Adrenal gland (tissue), 12 donors: ENCODE results near the gene RASSF7. TPM values are rescaled to one million over a fixed set of nuclear protein-coding genes. Genes with fewer than 3 reads are reported as not detected.

Experiments used
- DNase-seq, 7 donors: peaks; one replicate each; pipeline ENCODE4 v3.0.0-alpha.2; 2019 to 2020
- H3K27ac ChIP-seq, 5 donors: fragments of 200-600 bp; sonication (generic) in 4 of 5; 1 replicate in 3 of 5; 2 replicates in 2 of 5; pipeline versions ENCODE4 v1.5.1 to v1.8.0; 2016 to 2020; ENCODE audit warnings: mild to moderate bottlenecking in 1 of 5
- H3K27me3 ChIP-seq: fragments of 200-600 bp; 2 replicates; pipeline ENCODE4 v1.8.0; 2021
- H3K36me3 ChIP-seq, 2 donors: fragments of 200-600 bp; replicated peaks in 1 of 2; 1 replicate in 1 of 2; 2 replicates in 1 of 2; pipeline versions ENCODE4 v1.5.1 to v1.8.0; 2018 to 2022
- H3K4me1 ChIP-seq, 2 donors: fragments of 200-600 bp; replicated peaks in 1 of 2; 1 replicate in 1 of 2; 2 replicates in 1 of 2; pipeline versions ENCODE4 v1.5.1 to v1.8.0; 2018 to 2021
- H3K4me3 ChIP-seq, 4 donors: fragments of 200-600 bp; sonication (generic) in 3 of 4; one replicate each; pipeline ENCODE4 v1.5.1; 2016 to 2018
- H3K9me3 ChIP-seq, 3 donors: fragments of 200-600 bp; sonication (generic) in 1 of 3; replicated peaks in 1 of 3; 1 replicate in 2 of 3; 2 replicates in 1 of 3; pipeline versions ENCODE4 v1.5.1 to v1.8.0; 2016 to 2021
- POLR2A ChIP-seq, 2 donors: fragments of 450-650 bp; IDR thresholded peaks; one replicate each; pipeline ENCODE4 v1.6.1; 2017; ENCODE audit warnings: antibody characterized with exemption in 2 of 2, mild to moderate bottlenecking in 2 of 2, moderate library complexity in 1 of 2
- WGBS, 4 donors: extraction: QIAGEN DNeasy Blood & Tissue Kit in 2 of 4; methylation state at CpG; one replicate each; pipeline versions ENCODE4 v1.1.5 to v1.1.7; 2013 to 2017; 5-methylcytosine and 5-hydroxymethylcytosine counted together
- intact Hi-C, 2 donors: fragments of 100-400 bp; cut with DNase I; formaldehyde crosslinking; loops; one replicate each; pipeline versions ENCODE4 v1.14.1 to v1.15.0; 2022 to 2023
- polyA plus RNA-seq, 3 donors: library from polyadenylated mRNA; stranded (reverse); fragments of 200-250 nt in 2 of 3; fragments of 350-450 nt in 1 of 3; fragmentation: Illumina TruSeq in 1 of 3; extraction: RNeasy Lipid Tissue Mini Kit (QIAGEN cat#74804) in 1 of 3; gene quantifications; one replicate each; pipeline ENCODE4 v1.2.3, GENCODE V29; 2013 to 2014
- total RNA-seq, 9 donors: library from RNA; depleted of rRNA in 4 of 9; stranded (reverse); fragments of >200 nt in 4 of 9; fragments of 120-200 nt in 1 of 9; fragmentation: NEBNext Ultra II Directional in 1 of 9; extraction: Animal tissue kit (Norgen Biotek cat#: 25700) in 1 of 9; gene quantifications; one replicate each; pipeline versions ENCODE4 v1.1.0 to v1.2.4, GENCODE V29; 2013 to 2023
- TF ChIP-seq, protein P1 (sequence below), 6 experiments: fragments of 450-650 bp in 4 of 6; fragments of 200-600 bp in 2 of 6; sonication (generic) in 1 of 6; IDR thresholded peaks; 1 replicate in 5 of 6; 2 replicates in 1 of 6; pipeline versions ENCODE4 v1.5.1 to v1.8.0; 2016 to 2021; ENCODE audit warnings: antibody characterized with exemption in 6 of 6, mild to moderate bottlenecking in 2 of 6, moderate library complexity in 1 of 6
- donor health status: healthy with polysubstance abuse.
- donor health status: Bipolar disorder and iron deficiency.
- donor health status: DM: yes; HTN: yes; CAD: no.
- donor health status: DM: no; HTN: no; CAD: no.
- donor health status: DM: no; HTN: no; CAD: no.
- donor health status: DM: yes; HTN: yes; CAD: no.

The RASSF7 gene
- total and polyA plus RNA-seq, 12 donors: 0.33 to 19.9 (median 7.8) TPM

DNA sequence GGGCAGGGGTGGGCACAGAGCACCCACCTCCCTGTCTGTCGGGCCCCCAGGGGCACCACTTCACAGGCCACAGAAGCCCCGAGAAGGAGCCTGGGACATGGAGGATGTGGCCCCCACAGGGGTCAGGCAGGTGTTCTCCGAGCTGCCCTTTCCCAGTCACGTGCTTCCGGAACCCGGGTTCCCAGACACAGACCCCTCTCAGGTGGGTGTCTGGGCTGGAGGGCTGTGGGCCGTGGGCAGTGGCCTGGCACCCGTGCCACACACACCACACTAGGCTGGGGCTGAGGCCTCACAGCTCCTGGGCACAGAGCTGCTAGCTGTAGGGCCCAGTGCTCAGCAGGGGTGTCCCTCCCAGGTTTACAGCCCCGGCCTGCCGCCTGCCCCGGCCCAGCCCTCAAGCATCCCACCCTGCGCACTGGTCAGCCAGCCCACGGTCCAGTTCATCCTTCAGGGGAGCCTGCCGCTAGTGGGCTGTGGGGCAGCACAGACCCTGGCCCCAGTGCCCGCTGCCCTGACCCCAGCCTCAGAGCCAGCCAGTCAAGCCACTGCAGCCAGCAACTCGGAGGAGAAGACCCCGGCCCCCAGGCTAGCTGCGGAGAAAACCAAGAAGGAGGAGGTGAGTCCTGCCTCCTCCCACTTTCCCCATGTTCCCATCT is 49.5 kb downstream of the RASSF7 start:
- 92 to 95% (median 93%) methylated on average over 8 to 18 of the region's 18 CpGs for WGBS, 4 donors
- no peak overlapping the region for H3K27ac ChIP-seq
- no peak overlapping the region for H3K4me3 ChIP-seq
- H3K9me3 ChIP-seq: no peaks in the 10 kb centered on the region
- intact Hi-C loops: loop anchor here in 1 of 2 donors (5.0 kb wide), 1 partner anchor 53 kb away; no protein-coding TSS in a partner anchor
- peaks cover 0 to 84% of the 10 kb centered on the region in 2 donors for H3K36me3 ChIP-seq
- H3K4me1 ChIP-seq: peaks cover 0 to 23% of the 10 kb centered on the region in 2 donors
- DNase-seq: no peak
- no peaks in the 10 kb centered on the region for H3K27me3 ChIP-seq
- TF ChIP-seq POLR2A (IDR thresholded peaks at IDR 0.05): no peak
- TF ChIP-seq, protein P1, sequence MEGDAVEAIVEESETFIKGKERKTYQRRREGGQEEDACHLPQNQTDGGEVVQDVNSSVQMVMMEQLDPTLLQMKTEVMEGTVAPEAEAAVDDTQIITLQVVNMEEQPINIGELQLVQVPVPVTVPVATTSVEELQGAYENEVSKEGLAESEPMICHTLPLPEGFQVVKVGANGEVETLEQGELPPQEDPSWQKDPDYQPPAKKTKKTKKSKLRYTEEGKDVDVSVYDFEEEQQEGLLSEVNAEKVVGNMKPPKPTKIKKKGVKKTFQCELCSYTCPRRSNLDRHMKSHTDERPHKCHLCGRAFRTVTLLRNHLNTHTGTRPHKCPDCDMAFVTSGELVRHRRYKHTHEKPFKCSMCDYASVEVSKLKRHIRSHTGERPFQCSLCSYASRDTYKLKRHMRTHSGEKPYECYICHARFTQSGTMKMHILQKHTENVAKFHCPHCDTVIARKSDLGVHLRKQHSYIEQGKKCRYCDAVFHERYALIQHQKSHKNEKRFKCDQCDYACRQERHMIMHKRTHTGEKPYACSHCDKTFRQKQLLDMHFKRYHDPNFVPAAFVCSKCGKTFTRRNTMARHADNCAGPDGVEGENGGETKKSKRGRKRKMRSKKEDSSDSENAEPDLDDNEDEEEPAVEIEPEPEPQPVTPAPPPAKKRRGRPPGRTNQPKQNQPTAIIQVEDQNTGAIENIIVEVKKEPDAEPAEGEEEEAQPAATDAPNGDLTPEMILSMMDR (IDR thresholded peaks at IDR 0.05): no peak

DNA sequence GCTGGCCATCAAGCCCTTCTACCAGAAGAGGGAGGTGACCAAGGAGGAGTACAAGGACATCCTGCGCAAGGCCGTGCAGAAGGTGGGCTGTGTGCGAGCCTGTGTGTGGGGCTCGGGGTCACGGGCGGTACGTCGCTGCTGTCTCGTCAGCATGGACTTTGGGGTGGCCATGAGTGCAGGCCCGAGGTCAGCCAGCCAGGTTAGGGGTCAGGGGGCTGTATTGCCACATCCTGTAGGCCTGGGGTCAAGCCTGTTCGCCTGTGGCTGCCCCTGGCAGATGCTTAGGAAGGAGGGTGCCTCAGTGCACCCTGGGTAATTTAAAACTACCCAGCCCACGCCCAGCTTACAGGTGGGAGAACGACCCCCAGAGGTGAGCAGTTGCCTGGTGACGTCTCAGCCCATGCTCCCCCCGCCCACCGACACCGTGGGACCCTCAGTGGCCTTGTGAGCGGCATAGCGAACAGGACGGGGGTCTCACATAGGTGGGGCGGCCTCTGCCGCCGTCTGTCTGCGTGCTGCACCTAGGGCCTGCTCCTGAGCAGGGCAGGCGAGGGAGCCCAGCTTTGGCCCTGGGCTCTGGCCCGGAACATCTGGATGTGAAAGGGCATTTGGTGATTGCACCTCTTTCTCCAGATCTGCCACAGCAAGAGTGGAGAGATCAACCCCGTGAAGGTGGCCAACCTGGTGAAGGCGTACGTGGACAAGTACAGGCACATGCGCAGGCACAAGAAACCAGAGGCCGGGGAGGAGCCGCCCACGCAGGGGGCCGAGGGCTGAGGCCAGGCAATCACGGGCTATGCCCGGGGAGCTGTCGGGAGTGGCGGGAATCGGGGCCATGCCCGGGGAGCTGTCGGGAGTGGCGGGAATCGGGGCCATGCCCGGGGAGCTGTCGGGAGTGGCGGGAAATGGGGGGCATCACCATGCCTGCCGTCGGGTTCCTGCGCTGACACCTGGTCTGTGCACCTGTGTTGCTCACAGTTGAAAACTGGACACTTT is 50.5 kb downstream of the RASSF7 start:
- WGBS, 4 donors: 84 to 91% (median 89%) methylated on average over 25 to 49 of the region's 49 CpGs
- DNase-seq: no peak
- no peak for TF ChIP-seq POLR2A (IDR thresholded peaks at IDR 0.05)
- TF ChIP-seq, protein P1 (IDR thresholded peaks at IDR 0.05): no peak
- H3K9me3 ChIP-seq: no peaks in the 10 kb centered on the region
- no peak overlapping the region for H3K27ac ChIP-seq
- peaks cover 0 to 24% of the 10 kb centered on the region in 2 donors for H3K4me1 ChIP-seq
- H3K4me3 ChIP-seq: no peak overlapping the region
- peaks cover 0 to 76% of the 10 kb centered on the region in 2 donors for H3K36me3 ChIP-seq
- H3K27me3 ChIP-seq: no peaks in the 10 kb centered on the region
- intact Hi-C loops: loop anchor here in 1 of 2 donors (5.0 kb wide), 1 partner anchor 54 kb away; no protein-coding TSS in a partner anchor

DNA sequence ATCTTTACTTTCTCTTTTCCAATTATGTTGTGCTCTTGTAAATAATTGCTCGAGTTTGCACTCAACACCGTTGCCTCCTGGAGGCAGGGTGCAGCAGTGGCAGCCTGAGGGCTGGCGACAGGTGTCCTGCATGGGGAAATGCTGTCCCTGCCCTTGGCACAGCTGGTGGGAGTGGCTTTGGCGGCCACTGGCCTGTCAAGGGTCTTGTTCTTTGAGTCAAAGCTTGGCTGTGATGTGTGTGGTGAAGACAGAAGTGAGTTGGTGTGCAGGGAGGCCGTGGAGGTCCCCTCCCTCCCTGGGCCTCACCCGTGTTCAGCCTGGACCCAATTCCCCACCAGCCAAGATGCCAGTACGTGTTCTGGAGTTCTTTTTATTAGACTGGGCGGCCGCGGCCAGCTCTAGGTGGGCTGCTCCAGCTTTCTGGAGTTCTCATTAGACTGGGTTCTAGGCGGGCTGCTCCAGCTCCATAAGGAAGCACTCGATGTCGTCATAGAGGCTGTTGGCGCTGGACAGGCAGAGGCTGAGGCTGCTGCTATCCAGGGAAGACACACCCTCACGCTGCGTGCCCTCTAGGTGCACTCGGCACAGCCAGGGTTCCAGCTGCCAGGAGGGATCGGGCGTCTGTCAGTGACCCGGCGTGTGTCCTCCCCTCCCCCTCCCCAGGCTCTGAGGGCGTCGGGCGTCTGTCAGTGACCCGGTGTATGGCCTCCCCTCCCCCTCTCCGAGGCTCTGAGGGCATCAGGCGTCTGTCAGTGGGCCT is 51.6 kb downstream of the RASSF7 start:
- TF ChIP-seq POLR2A (IDR thresholded peaks at IDR 0.05): no peak
- TF ChIP-seq, protein P1 (IDR thresholded peaks at IDR 0.05): peak in 2 of 6 experiments; percentile 13 to 15
- H3K27me3 ChIP-seq: no peaks in the 10 kb centered on the region
- H3K4me3 ChIP-seq: no peak overlapping the region
- intact Hi-C loops: loop anchor here in 1 of 2 donors (5.0 kb wide), 1 partner anchor 55 kb away; no protein-coding TSS in a partner anchor
- 74 to 84% (median 80%) methylated on average over 10 to 27 of the region's 27 CpGs for WGBS, 4 donors
- peaks cover 0 to 66% of the 10 kb centered on the region in 2 donors for H3K36me3 ChIP-seq
- no peak for DNase-seq
- peaks cover 0 to 24% of the 10 kb centered on the region in 2 donors for H3K4me1 ChIP-seq
- no peak overlapping the region for H3K27ac ChIP-seq
- H3K9me3 ChIP-seq: no peaks in the 10 kb centered on the region
